ENCODE results near the gene SPINK6. TPM values are rescaled to one million over a fixed set of nuclear protein-coding genes. Genes with fewer than 3 reads are reported as not detected.

SPINK6 gene
- total and polyA plus RNA-seq, 2 of the 8 experiments (the other 6 are each of a cell fraction or from before 2014, with no cell fraction given): not detected

DNA sequence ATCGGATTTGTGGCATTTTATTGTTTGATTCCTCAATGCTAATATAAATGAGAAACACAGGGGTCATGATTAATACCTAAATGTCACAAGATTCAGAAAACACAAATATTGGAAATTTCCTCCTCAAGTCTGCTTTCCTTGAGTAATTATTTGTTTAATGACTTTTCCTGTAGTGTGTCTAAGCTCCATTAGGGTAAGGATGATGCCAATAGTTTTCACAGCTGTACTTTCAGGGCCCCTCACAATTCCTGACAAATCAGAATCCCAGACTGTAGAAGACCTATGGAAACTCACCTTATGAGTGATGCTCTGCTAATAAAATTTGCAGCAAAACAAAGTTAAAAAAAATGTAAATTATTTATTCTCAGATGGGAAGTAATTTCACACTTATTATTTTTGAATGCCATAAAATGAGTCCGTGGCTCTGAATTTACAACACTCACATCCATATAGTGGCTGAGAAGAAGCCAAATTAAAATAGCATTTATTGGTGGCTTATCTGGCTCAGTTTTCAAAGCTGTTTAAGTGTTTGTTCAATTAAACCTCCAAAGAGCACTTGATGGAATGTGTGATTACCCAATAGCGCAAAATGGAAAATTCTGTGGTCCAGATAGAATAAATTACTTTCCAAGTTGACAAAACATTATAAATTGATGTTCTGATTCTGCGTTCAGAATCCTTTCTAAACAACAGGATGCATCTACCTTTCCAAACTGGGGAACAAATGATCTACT is 36.1 kb upstream of the SPINK6 start:
- Histone ChIP-seq H3K4me1 (replicated peaks in 1 of 4; ENCODE audit: control insufficient read depth in 3 of 4, insufficient read depth in 4 of 4, low read length in 3 of 4) (no peaks in the 10 kb centered on the region), H3K14ac (ENCODE audit: insufficient read length) (no peak overlapping the region), H2BK5ac (ENCODE audit: low read depth, low read length) (no peak overlapping the region), H3K9me3 (ENCODE audit: insufficient read depth in 2 of 2, low read depth in 1 of 2, low read length in 1 of 2) (0 out of 4 replicates have a peak, but pooled peaks cover 0 to 2% of the 10 kb centered on the region in 2 experiments), H3K23ac (ENCODE audit: insufficient read length) (no peak overlapping the region), H4K8ac (ENCODE audit: extremely low read depth, insufficient read depth, low read length) (no peak overlapping the region), H3K27me3 (replicated peaks in 1 of 4; ENCODE audit: control insufficient read depth in 3 of 4, extremely low read depth in 1 of 4, insufficient read depth in 3 of 4, low read length in 3 of 4) (no peaks in the 10 kb centered on the region), H3K4ac (replicated peaks; ENCODE audit: insufficient read length, low read depth, low read length) (no peak overlapping the region), H2AFZ (ENCODE audit: low read length) (no peak overlapping the region), H4K91ac (replicated peaks; ENCODE audit: insufficient read length, low read length) (no peak overlapping the region), H3K79me2 (ENCODE audit: control insufficient read depth in 1 of 2, insufficient read depth in 2 of 2, low read length in 2 of 2) (no peaks in the 10 kb centered on the region), H2BK20ac (ENCODE audit: low read length) (no peak overlapping the region), H2BK15ac (ENCODE audit: low read length) (no peak overlapping the region), H3K79me1 (ENCODE audit: low read depth, low read length) (no peaks in the 10 kb centered on the region), H3K4me3 (ENCODE audit: extremely low read depth in 1 of 4, insufficient read depth in 2 of 4, low read depth in 3 of 4, low read length in 4 of 4) (no peak overlapping the region), H3K23me2 (ENCODE audit: low read depth, low read length) (no peaks in the 10 kb centered on the region), H3K56ac (replicated peaks; ENCODE audit: insufficient read length, low read depth, low read length) (no peak overlapping the region), H3K27ac (ENCODE audit: low read depth, low read length) (no peak overlapping the region), H3K36me3 (ENCODE audit: control insufficient read depth in 2 of 4, insufficient read depth in 4 of 4, low read length in 3 of 4) (no peaks in the 10 kb centered on the region), H4K5ac (ENCODE audit: insufficient read length, low read depth, low read length) (no peak overlapping the region), H2AK5ac (ENCODE audit: low read depth, low read length) (no peak overlapping the region), H3K18ac (ENCODE audit: extremely low read depth, low read length) (no peak overlapping the region), H2BK120ac (replicated peaks; ENCODE audit: low read depth, low read length) (no peak overlapping the region), H3K9ac (replicated peaks in 1 of 4; ENCODE audit: extremely low read depth in 1 of 4, low read depth in 3 of 4, low read length in 3 of 4) (no peak overlapping the region), H2BK12ac (ENCODE audit: low read depth, low read length) (no peak overlapping the region), H3K4me2 (ENCODE audit: insufficient read depth in 1 of 2, low read depth in 2 of 2, low read length in 2 of 2) (no peak overlapping the region), H4K20me1 (replicated peaks in 1 of 2; ENCODE audit: control insufficient read depth in 1 of 2, insufficient read depth in 2 of 2, low read length in 2 of 2) (no peaks in the 10 kb centered on the region)
- ChIA-PET POLR2A (ENCODE audit: partially characterized antibody) (interaction anchor here (0.5 kb wide), 1 partner anchor 291 kb away, joined by 3 read pairs; no protein-coding TSS in a partner anchor), CTCF (ENCODE audit: partially characterized antibody) (interaction anchor here (1.0 to 1.9 kb wide), 2 partner anchors 9 to 13 kb away, joined by 3 to 7 read pairs; no protein-coding TSS in a partner anchor)
- TF ChIP-seq SUZ12 (IDR thresholded peaks at IDR 0.05; ENCODE audit: low read length): no peak
- TF ChIP-seq RXRA (IDR thresholded peaks at IDR 0.05; ENCODE audit: insufficient read depth, low read depth, low read length): no peak
- no peak for TF ChIP-seq EP300 (IDR thresholded peaks at IDR 0.05; ENCODE audit: borderline replicate concordance in 1 of 2, low read depth in 2 of 2, low read length in 2 of 2)
- TF ChIP-seq EZH2 (IDR thresholded peaks at IDR 0.05; ENCODE audit: low read depth, low read length, severe bottlenecking): no peak
- no peak for TF ChIP-seq TCF12 (IDR thresholded peaks at IDR 0.05; ENCODE audit: low read depth, low read length)
- TF ChIP-seq, protein P1, sequence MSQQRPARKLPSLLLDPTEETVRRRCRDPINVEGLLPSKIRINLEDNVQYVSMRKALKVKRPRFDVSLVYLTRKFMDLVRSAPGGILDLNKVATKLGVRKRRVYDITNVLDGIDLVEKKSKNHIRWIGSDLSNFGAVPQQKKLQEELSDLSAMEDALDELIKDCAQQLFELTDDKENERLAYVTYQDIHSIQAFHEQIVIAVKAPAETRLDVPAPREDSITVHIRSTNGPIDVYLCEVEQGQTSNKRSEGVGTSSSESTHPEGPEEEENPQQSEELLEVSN (IDR thresholded peaks at IDR 0.05): no peak
- TF ChIP-seq, protein P2, sequence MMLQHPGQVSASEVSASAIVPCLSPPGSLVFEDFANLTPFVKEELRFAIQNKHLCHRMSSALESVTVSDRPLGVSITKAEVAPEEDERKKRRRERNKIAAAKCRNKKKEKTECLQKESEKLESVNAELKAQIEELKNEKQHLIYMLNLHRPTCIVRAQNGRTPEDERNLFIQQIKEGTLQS (IDR thresholded peaks at IDR 0.05; ENCODE audit: insufficient read depth, low read depth, low read length): no peak
- no peak for TF ChIP-seq TAF7 (optimal IDR thresholded peaks at IDR 0.05; ENCODE audit: borderline replicate concordance, low read depth, low read length)
- no peak for FAIRE-seq
- no peak for DNase-seq (ENCODE audit: low read depth in 1 of 2, low spot score in 2 of 2)
- 93% methylated on average over 4 of the region's 4 CpGs; no CpG with 5 or more reads in 1 of the 2 experiments for WGBS, 2 experiments (ENCODE audit: extremely low coverage in 1 of 2, insufficient coverage in 1 of 2, insufficient read length in 1 of 2, insufficient replicate concordance in 2 of 2, low coverage in 1 of 2, low lambda C conversion rate in 2 of 2, missing lambda C conversion rate in 1 of 2)

All from H1 (cell line).